ENCODE results near the gene GSTO2.

The GSTO2 gene

GRCh38 chr10:104311184-104311720, 42.3 kb downstream of the GSTO2 start:
- DNase-seq (ENCODE audit: low spot score): no peak
- TF ChIP-seq, protein P1, sequence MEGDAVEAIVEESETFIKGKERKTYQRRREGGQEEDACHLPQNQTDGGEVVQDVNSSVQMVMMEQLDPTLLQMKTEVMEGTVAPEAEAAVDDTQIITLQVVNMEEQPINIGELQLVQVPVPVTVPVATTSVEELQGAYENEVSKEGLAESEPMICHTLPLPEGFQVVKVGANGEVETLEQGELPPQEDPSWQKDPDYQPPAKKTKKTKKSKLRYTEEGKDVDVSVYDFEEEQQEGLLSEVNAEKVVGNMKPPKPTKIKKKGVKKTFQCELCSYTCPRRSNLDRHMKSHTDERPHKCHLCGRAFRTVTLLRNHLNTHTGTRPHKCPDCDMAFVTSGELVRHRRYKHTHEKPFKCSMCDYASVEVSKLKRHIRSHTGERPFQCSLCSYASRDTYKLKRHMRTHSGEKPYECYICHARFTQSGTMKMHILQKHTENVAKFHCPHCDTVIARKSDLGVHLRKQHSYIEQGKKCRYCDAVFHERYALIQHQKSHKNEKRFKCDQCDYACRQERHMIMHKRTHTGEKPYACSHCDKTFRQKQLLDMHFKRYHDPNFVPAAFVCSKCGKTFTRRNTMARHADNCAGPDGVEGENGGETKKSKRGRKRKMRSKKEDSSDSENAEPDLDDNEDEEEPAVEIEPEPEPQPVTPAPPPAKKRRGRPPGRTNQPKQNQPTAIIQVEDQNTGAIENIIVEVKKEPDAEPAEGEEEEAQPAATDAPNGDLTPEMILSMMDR (IDR thresholded peaks at IDR 0.05; ENCODE audit: borderline replicate concordance, control extremely low read depth, extremely low read depth, insufficient read depth, missing control alignments): no peak
- in situ Hi-C loops (cut with MboI; ENCODE audit: low sequenced_read_pairs, unreplicated experiment): no loop called here

GRCh38 chr10:104314591-104315485, 45.9 kb downstream of the GSTO2 start:
- TF ChIP-seq, protein P1 (IDR thresholded peaks at IDR 0.05; ENCODE audit: borderline replicate concordance, control extremely low read depth, extremely low read depth, insufficient read depth, missing control alignments): no peak
- in situ Hi-C loops (cut with MboI; ENCODE audit: low sequenced_read_pairs, unreplicated experiment): no loop called here
- DNase-seq (ENCODE audit: low spot score): no peak

- TF ChIP-seq, protein P1 (IDR thresholded peaks at IDR 0.05; ENCODE audit: borderline replicate concordance, control extremely low read depth, extremely low read depth, insufficient read depth, missing control alignments): no peak
- in situ Hi-C loops (cut with MboI; ENCODE audit: low sequenced_read_pairs, unreplicated experiment): no loop called here
- DNase-seq (ENCODE audit: low spot score): no peak
Observed at GRCh38 chr10:104315486-104315921, 46.5 kb downstream of the GSTO2 start.

GRCh38 chr10:104316321-104317099, 47.5 kb downstream of the GSTO2 start:
- TF ChIP-seq, protein P1 (IDR thresholded peaks at IDR 0.05; ENCODE audit: borderline replicate concordance, control extremely low read depth, extremely low read depth, insufficient read depth, missing control alignments): no peak
- no peak for DNase-seq (ENCODE audit: low spot score)
- in situ Hi-C loops (cut with MboI; ENCODE audit: low sequenced_read_pairs, unreplicated experiment): no loop called here

GRCh38 chr10:104317269-104317710, 48.3 kb downstream of the GSTO2 start:
- TF ChIP-seq, protein P1 (IDR thresholded peaks at IDR 0.05; ENCODE audit: borderline replicate concordance, control extremely low read depth, extremely low read depth, insufficient read depth, missing control alignments): no peak
- in situ Hi-C loops (cut with MboI; ENCODE audit: low sequenced_read_pairs, unreplicated experiment): no loop called here
- DNase-seq (ENCODE audit: low spot score): no peak

DNA sequence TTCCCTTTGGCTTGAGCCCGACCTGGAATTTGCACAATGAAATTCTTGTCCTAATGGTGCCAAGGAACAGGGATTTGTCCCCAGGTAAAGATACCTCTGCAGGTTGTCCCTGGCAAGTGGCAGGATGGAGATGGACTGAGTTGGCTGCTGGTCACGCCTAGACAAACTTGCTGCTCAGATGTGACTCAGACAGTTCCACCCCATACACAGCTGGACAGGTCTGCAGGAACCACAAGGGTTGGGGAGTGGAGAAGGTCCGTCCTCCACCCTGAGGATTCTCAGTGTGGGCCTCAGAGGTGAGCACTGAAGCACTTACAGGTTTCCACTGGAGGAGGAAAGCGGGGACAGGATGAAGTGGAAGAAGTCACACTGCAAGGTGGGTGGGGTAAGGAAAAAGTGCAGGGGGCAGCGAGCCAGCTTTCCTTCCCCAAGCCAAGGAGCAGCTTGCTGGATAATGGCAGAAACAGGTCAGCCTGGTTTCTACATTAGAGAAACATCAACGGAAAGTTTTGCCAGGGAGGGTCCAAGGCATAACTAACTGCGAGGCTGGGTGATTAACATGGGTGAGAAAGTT, 48.8 kb downstream of the GSTO2 start:
- in situ Hi-C loops (cut with MboI; ENCODE audit: low sequenced_read_pairs, unreplicated experiment): no loop called here
- DNase-seq (ENCODE audit: low spot score): no peak
- TF ChIP-seq, protein P1 (IDR thresholded peaks at IDR 0.05; ENCODE audit: borderline replicate concordance, control extremely low read depth, extremely low read depth, insufficient read depth, missing control alignments): no peak

All from GM13976 (cell line).